Mesenchymal stem cell (in vitro differentiated cells and primary cell): ENCODE results near the gene SIPA1L3. TPM values are rescaled to one million over a fixed set of nuclear protein-coding genes. Genes with fewer than 3 reads are reported as not detected.

ENCODE experiments used
- small RNA-seq: library from polyadenylated mRNA; stranded (forward); fragments of <200 nt; extraction: miRNeasy Mini kit (QIAGEN cat#:217004); gene quantifications from one replicate; pipeline ENCODE3, GENCODE V24; 2013; ENCODE audit warnings: low read depth

Gene SIPA1L3

Small RNA genes within 50 kb of the gene (small RNA-seq; reads per million reads assigned to genes)
- not detected for gene RN7SL663P
